Activated T-cell treated with anti-CD3 and anti-CD28 coated beads, Interleukin-2, amount 50 U/mL, for 24 hours (primary cell): ENCODE data around the gene CACNA1I.

ENCODE experiments used
- DNase-seq: peaks from one replicate; pipeline ENCODE4 v3.0.0-alpha.2; 2020
- H3K27ac Mint-ChIP-seq: 2 replicates; pipeline ENCODE4 v1.8.0; 2020; ENCODE audit warnings: mild to moderate bottlenecking, mixed read lengths
- H3K27me3 Mint-ChIP-seq: 2 replicates; pipeline ENCODE4 v1.8.0; 2020; ENCODE audit warnings: mixed read lengths
- H3K36me3 Mint-ChIP-seq: 2 replicates; pipeline ENCODE4 v1.8.0; 2020; ENCODE audit warnings: low read depth, mixed read lengths
- H3K4me1 Mint-ChIP-seq: 2 replicates; pipeline ENCODE4 v1.8.0; 2020; ENCODE audit warnings: low read depth, mixed read lengths
- H3K4me3 Mint-ChIP-seq: 2 replicates; pipeline ENCODE4 v1.8.0; 2020; ENCODE audit warnings: mild to moderate bottlenecking, moderate library complexity, mixed read lengths
- H3K9me3 Mint-ChIP-seq: 2 replicates; pipeline ENCODE4 v1.8.0; 2020; ENCODE audit warnings: mixed read lengths

CACNA1I gene

DNA sequence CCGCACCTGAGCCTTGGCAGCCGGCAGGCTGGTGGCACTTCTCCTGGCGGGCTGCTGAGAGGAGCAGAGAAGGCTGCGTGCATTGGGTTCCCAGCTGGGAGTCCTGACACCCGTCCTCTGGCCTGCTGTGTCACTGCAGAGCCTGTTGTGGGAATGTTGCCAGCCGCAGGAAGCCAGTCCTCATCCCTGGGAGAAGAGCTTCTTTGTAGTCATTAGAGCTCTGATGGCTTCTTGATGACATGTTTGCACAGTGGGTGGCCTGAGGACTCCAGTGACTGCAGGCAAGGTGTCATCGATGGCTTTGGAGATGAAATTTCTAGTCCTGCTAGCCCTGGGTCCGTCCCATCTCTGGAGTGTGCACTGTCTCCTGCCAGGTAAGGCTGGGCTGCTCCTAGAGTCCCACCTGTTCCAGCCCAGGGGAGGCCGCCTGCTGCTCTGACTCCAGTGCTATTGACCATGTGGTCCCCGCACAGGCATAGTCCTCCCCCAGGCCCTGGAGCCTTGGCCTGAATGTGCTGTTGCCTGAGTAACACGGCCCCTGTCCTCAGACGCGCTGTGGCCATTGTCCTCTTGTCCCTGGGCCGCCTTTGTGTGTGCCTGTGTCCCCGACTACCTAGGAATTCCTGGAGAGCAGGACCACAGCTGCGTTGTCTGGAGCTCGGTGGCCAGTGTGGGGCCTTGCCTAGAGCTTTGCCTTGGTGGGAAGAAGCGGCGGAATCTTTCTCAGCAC is 129.2 kb downstream of the CACNA1I start:
- no peak for DNase-seq
- Mint-ChIP-seq H3K27me3 (no peaks in the 10 kb centered on the region), H3K27ac (no peak overlapping the region), H3K9me3 (no peaks in the 10 kb centered on the region), H3K36me3 (no peaks in the 10 kb centered on the region), H3K4me3 (no peak overlapping the region), H3K4me1 (no peaks in the 10 kb centered on the region)

DNA sequence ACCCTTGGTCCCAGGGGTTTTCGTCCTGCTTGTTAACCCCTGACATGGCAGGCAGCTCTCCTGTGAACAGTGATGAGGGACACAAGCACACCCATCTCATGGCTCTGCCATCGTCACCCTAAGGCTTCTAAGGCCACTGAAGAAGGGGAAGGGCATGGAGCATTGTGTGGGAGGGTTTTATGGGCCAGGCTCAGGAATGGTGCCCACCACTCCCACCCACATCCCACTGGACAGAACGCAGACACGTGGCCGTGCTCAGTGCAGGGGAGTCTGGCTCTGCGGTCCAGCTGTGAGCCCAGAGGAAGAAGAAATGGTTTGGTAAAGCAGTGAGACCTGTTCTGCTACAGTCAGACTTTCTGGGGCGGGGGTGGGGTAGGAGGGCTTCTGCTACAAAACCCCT is 130.0 kb downstream of the CACNA1I start:
- DNase-seq: no peak
- Mint-ChIP-seq H3K4me3 (no peak overlapping the region), H3K9me3 (no peaks in the 10 kb centered on the region), H3K4me1 (no peaks in the 10 kb centered on the region), H3K27me3 (no peaks in the 10 kb centered on the region), H3K27ac (no peak overlapping the region), H3K36me3 (no peaks in the 10 kb centered on the region)

DNA sequence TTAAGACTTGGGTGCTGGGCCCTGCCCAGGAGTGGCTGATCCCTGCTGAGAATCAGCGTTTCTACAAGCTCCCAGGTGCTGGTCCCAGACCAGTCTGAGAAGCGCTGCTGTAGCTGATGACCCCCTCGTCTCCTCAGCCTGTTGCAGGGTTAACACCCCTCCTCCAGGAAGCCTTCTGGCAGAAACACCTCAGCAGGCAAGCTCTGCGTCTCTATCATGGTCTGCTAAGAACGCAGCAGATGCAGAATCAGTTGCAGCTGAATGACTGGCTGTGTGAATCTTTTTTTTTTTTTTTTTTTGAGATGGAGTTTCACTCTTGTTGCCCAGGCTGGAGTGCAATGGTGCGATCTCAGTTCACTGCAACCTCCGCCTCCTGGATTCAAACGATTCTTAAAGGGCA is 132.5 kb downstream of the CACNA1I start:
- Mint-ChIP-seq H3K27ac (no peak overlapping the region), H3K4me1 (no peaks in the 10 kb centered on the region), H3K4me3 (no peak overlapping the region), H3K36me3 (no peaks in the 10 kb centered on the region), H3K27me3 (no peaks in the 10 kb centered on the region), H3K9me3 (no peaks in the 10 kb centered on the region)
- DNase-seq: no peak

DNA sequence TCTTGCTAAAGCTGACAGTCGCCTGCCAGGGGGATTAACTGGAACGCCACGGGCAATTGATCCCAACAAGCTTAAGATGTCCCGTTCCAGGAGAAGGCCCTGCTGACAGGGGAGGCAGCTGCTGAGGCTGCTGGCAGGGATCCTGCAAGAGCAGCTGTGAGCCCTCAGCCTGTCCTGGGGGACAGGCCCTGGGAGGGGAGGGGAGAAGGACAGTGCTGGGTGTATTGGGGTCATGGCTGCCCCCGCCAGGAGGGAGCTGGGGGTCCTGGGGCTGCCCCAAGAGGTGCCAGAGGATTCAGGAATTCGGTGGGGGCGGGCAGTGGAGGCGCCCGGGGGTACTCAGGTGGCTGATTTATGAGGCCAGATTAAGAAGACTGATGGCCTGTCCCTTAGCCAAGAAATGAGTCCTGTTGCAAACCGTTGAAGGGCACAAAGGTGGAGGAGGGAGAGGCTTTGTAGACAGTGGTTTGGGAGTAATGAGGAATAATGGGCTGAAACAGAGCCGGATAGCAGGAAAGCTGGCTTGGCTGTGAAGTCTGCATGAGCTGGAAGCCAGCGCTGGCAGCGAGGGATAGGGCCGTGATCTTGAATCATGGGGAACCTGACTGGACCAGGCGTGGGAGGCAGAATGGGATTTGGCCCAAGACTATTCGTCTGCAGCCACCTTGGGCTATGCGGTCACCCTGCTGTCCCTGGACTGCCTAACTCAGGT is 133.5 kb downstream of the CACNA1I start:
- no peak overlapping the region for H3K27ac Mint-ChIP-seq
- H3K36me3 Mint-ChIP-seq: no peaks in the 10 kb centered on the region
- no peaks in the 10 kb centered on the region for H3K27me3 Mint-ChIP-seq
- no peak overlapping the region for H3K4me3 Mint-ChIP-seq
- no peaks in the 10 kb centered on the region for H3K4me1 Mint-ChIP-seq
- no peak for DNase-seq
- no peaks in the 10 kb centered on the region for H3K9me3 Mint-ChIP-seq

DNA sequence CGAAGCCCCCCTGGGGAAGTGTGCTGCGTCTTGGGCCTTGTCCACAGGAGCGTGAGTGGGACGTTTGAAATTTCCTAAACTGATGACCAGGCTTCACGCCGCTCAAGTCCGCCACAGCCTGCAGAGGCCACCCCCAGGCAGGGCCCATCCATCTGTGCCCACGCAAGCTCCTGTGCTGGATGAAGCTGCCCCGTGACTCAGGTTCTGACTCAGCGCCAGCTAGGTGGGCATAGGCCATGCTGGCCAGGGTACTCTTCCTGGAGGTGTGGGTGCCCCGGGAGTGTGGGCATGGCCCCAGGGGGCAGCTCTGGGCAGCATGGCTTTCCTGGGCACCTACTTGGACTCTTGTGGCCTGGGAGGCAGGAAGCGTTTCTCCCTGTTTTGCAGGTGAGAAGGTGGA is 134.8 kb downstream of the CACNA1I start:
- Mint-ChIP-seq H3K9me3 (no peaks in the 10 kb centered on the region), H3K36me3 (no peaks in the 10 kb centered on the region), H3K27ac (no peak overlapping the region), H3K27me3 (no peaks in the 10 kb centered on the region), H3K4me1 (no peaks in the 10 kb centered on the region), H3K4me3 (no peak overlapping the region)
- no peak for DNase-seq

DNA sequence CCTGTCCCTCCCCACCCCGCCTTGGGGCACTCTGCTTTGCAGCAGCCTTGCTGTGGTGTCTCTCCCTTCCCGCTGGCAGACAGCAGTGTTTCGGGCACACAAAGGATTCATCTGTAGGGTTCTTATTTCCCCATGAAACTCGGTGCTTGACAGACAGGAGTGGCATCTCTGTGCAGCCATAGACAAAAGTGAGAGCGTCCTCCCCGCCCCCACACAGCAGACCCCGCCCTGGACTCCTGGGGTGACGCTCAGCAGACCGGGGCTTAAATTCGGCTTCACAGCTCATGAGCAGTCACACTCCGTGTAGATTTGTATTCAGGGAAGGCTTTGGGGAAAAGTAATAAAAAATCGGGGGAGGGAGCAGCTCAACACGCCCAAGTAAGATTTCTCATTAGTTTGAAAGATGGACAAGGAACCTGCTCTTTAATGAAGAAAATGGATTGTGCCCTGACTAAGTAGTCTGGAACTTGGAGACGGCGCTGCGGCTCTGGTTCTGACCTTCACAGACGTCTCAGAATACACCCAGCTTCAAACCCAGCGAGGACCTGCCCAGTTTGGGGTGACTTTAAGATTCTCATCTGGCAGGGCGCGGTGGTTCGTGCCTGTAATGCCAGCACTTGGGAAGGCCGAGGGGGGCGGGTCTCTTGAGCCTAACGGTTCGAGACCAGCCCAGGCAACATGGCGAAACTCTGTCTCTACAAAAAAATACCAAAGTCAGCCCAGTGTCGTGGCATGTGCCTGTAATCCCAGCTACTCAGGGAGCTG is 136.0 kb downstream of the CACNA1I start:
- Mint-ChIP-seq H3K4me3 (no peak overlapping the region), H3K9me3 (no peaks in the 10 kb centered on the region), H3K4me1 (no peaks in the 10 kb centered on the region), H3K36me3 (no peaks in the 10 kb centered on the region), H3K27me3 (no peaks in the 10 kb centered on the region), H3K27ac (no peak overlapping the region)
- DNase-seq: no peak

DNA sequence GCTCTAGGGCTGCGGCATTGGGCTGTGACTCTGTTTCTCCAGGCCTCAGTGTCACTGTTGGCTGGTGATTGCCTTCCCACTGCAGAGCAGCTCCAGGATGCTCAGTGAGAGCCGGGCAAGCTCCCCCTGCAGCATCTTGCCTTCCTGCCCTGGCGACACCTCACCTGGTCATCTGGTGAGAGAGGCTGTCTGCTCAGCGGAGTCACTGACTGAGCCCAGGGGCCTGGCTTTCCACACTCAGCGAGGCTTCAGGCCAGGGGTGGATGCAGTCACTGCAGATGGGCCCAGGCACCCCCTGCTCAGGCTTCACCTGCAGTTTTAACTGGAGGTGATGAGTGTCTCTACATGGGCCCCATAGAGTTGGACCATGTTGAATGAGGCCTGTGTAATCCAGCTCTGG is 136.8 kb downstream of the CACNA1I start:
- DNase-seq: no peak
- H3K4me3 Mint-ChIP-seq: no peak overlapping the region
- no peaks in the 10 kb centered on the region for H3K4me1 Mint-ChIP-seq
- H3K27ac Mint-ChIP-seq: no peak overlapping the region
- H3K9me3 Mint-ChIP-seq: no peaks in the 10 kb centered on the region
- no peaks in the 10 kb centered on the region for H3K36me3 Mint-ChIP-seq
- no peaks in the 10 kb centered on the region for H3K27me3 Mint-ChIP-seq

DNA sequence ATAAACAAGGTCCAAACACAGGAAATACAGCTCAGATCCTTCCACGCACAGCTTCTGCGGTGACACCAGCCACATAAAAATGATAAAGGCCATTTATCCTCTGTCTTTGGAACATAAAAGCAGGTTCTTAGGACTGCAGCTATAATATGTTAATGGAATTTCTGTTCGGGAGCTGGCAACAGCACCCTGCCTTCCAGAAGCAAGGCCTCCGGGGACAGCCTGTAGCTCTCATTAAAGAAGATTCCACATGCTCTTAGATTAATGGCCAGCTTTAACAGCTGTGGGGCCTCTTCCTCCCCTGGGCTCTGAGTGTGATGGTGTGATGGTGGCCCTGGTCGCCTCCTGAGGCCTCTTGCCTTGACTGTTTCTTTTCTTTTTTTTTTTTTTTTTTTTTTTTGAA is 137.3 kb downstream of the CACNA1I start:
- H3K4me3 Mint-ChIP-seq: no peak overlapping the region
- H3K27ac Mint-ChIP-seq: no peak overlapping the region
- H3K4me1 Mint-ChIP-seq: no peaks in the 10 kb centered on the region
- no peaks in the 10 kb centered on the region for H3K9me3 Mint-ChIP-seq
- no peak for DNase-seq
- no peaks in the 10 kb centered on the region for H3K36me3 Mint-ChIP-seq
- no peaks in the 10 kb centered on the region for H3K27me3 Mint-ChIP-seq

DNA sequence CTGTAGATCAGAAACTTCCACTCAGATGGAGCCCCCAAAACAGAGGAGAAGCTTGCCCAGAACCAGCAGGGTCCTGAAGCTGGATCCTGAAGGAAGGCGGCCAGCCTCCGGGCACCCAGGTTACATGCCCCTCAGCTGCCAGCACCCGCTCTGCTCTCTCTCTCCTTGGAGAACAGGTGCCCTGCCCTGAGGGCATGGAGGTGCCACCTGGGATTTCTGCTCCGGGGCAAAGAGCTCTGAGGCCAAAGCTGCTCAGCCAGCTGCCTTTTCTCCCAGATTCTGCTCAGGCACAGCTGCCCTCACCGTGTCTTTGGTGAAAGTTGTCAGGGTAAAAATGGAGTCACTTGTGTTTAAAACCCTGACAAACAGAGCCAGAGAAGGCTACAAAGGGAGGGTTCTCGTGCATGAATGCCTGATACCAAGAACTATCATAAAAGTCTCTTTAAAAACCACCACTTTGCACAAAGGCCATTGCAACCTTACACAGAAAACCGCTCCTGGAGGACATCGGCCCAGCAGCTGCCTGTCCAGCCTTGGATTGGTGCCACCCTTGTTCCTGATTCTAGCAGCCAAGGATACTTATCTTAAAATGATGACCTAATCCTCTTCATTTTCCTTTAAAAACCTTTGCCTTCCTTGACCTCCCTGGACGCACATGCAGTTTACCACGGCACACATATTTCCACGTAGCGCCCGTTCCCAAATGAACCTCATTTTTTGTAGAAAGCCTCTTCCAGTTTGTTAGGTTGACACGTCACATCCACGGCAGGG is 140.0 kb downstream of the CACNA1I start:
- Mint-ChIP-seq H3K9me3 (no peaks in the 10 kb centered on the region), H3K27ac (no peak overlapping the region), H3K27me3 (no peaks in the 10 kb centered on the region), H3K4me3 (no peak overlapping the region), H3K36me3 (no peaks in the 10 kb centered on the region), H3K4me1 (no peaks in the 10 kb centered on the region)
- DNase-seq: no peak

DNA sequence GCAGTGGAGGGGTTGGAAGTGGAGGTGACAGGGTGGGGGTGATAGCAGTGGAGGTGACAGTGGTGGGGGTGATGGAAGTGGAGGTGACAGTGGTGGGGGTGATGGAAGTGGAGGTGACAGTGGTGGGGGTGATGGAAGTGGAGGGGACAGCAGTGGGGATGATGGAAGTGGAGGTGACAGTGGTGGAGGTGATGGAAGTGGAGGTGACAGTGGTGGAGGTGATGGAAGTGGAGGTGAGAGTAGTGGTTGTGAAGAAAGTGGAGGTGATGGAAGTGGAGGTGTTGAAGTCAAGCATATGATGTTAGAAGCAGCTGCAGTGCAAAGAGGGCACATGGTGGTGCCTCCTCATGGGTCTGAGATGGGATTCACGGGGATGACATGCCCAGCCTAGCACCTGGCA is 141.5 kb downstream of the CACNA1I start:
- no peak overlapping the region for H3K4me3 Mint-ChIP-seq
- H3K27me3 Mint-ChIP-seq: no peaks in the 10 kb centered on the region
- DNase-seq: no peak
- no peaks in the 10 kb centered on the region for H3K4me1 Mint-ChIP-seq
- no peak overlapping the region for H3K27ac Mint-ChIP-seq
- no peaks in the 10 kb centered on the region for H3K36me3 Mint-ChIP-seq
- no peaks in the 10 kb centered on the region for H3K9me3 Mint-ChIP-seq

DNA sequence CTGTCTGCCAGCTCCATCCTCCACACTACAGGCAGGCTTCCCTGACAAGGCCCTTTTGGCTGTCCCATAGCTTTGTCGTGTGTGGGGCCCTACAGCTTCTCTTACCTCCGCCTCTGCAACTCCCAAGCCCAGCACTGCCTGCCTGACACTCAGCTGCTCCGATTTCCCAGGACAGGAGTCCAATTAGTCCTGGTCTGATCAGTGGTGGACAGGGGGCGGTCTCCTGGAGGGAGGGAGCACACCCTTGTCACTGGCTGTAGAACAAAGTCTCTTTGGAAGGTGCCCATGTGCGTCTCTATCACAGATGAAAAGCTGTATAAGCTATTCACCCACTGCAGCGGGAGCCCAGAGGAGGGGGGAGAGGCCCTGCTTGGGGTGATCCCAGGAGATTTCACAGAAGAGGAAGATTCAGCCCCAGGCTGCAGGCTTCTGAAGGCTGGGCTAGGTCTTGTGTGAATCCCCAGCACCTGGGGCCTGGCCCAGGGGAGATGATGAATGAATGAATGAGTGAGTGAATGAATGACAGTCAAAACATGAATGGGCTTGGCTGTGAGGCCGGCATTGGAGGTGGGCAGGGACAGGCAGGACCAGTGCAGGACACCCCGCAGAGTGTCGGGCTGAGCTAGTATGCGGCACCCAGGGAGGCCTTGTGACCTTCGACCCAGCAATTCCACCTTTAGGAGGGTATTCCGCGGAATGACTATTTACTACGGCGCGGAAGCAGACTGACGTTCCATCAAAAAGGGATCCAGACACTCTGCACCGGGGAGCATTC is 142.4 kb downstream of the CACNA1I start:
- H3K36me3 Mint-ChIP-seq: no peaks in the 10 kb centered on the region
- H3K27me3 Mint-ChIP-seq: no peaks in the 10 kb centered on the region
- DNase-seq: no peak
- no peaks in the 10 kb centered on the region for H3K9me3 Mint-ChIP-seq
- H3K4me3 Mint-ChIP-seq: no peak overlapping the region
- H3K27ac Mint-ChIP-seq: no peak overlapping the region
- H3K4me1 Mint-ChIP-seq: no peaks in the 10 kb centered on the region

DNA sequence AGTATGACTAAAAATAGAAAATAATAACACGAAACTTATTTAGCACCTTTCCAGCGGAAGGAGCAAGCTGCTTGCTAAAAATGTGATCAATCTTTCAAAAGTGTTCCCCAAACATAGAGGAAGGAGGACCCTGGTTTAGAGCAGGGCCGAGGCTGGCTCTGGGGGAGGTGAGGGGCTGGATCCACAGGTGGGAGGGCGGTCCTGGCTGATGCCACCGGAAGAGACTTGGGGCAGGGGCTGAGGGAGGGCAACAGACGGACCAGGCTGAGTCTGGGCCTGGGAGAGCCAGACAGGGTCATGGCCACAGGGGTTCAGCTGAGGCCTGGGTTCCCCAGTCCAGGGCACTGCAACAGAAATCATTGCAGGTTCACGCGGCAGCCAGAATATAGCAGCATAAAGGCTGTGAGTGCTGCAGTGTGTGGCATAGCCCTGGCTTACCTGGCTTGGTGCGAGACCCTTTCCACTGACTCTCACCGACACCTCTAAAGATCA is 143.3 kb downstream of the CACNA1I start:
- no peak overlapping the region for H3K27ac Mint-ChIP-seq
- no peaks in the 10 kb centered on the region for H3K9me3 Mint-ChIP-seq
- no peak overlapping the region for H3K4me3 Mint-ChIP-seq

DNA sequence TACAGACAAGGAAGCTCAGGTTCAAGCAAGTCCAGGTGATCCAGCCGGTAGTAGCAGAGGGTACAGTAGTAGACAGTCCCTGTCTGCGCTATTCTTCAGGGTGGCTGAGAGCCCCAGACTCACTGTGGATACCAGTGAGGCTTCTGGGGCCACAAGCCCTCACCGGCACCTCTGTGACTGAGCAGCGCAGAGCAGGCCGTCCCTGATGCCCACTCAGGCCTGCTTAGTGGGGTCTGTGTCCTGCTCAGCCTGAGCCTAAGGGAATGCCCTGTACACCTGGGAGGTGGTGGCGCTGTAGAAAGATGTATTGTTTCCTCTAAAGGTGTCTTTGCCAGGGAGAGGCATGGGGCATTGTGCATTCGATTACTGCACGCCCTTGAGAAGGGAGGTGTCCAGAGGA is 143.8 kb downstream of the CACNA1I start:
- H3K27ac Mint-ChIP-seq: no peak overlapping the region

More for the DNA sequence above, 143.3 kb downstream of the CACNA1I start:
- no peaks in the 10 kb centered on the region for H3K27me3 Mint-ChIP-seq
- no peaks in the 10 kb centered on the region for H3K4me1 Mint-ChIP-seq
- no peaks in the 10 kb centered on the region for H3K36me3 Mint-ChIP-seq
- DNase-seq: no peak

More for the DNA sequence above, 143.8 kb downstream of the CACNA1I start:
- Mint-ChIP-seq H3K27me3 (no peaks in the 10 kb centered on the region), H3K4me1 (no peaks in the 10 kb centered on the region), H3K36me3 (no peaks in the 10 kb centered on the region), H3K9me3 (no peaks in the 10 kb centered on the region), H3K4me3 (no peak overlapping the region)
- DNase-seq: no peak
